Measurements from ENCODE around the gene POFUT1. TPM values are rescaled to one million over a fixed set of nuclear protein-coding genes. Genes with fewer than 3 reads are reported as not detected.

The POFUT1 gene
- total and polyA plus RNA-seq, 2 experiments from 2014 or later = 9.3 to 34.0 TPM

- ATAC-seq (no peak), DNase-seq (ENCODE audit: low spot score) (no peak)
- H3F3A ChIP-seq (replicated peaks; ENCODE audit: low read depth) = no peaks in the 10 kb centered on the region; the same call in 1 of the 2 replicates
- no peaks in the 10 kb centered on the region for H3K9me2 ChIP-seq (ENCODE audit: insufficient read depth)
- H3K27me3 ChIP-seq (ENCODE audit: insufficient read depth) = no peaks in the 10 kb centered on the region
- H3K9me3 Mint-ChIP-seq = no peaks in the 10 kb centered on the region
- H4K20me1 ChIP-seq (replicated peaks; ENCODE audit: insufficient read depth) = peaks cover 42% of the 10 kb centered on the region
- no peak overlapping the region for H2AFZ ChIP-seq
- no peak overlapping the region for H3K27ac ChIP-seq (ENCODE audit: low read depth)
- no peaks in the 10 kb centered on the region for H3K36me3 Mint-ChIP-seq (ENCODE audit: low read depth)
- H3K27me3 Mint-ChIP-seq (ENCODE audit: insufficient read depth, low read depth, poor library complexity) = no peaks in the 10 kb centered on the region
- H3K79me2 ChIP-seq (replicated peaks; ENCODE audit: insufficient read depth) = peaks cover 20% of the 10 kb centered on the region
- TF ChIP-seq ZNF331 (CRISPR knock-in tag; IDR thresholded peaks at IDR 0.05; ENCODE audit: low read depth) (no peak), NANOG (IDR thresholded peaks at IDR 0.05; ENCODE audit: borderline replicate concordance) (no peak), JUNB (IDR thresholded peaks at IDR 0.05; ENCODE audit: unreplicated experiment) (no peak), EZH2phosphoT487 (IDR thresholded peaks at IDR 0.05; ENCODE audit: unreplicated experiment) (no peak), POLR2AphosphoS5 (IDR thresholded peaks at IDR 0.05; ENCODE audit: low read depth) (no peak), EZH2 (IDR thresholded peaks at IDR 0.05; ENCODE audit: low read depth, unreplicated experiment) (no peak), CTCF (conservative IDR thresholded peaks at IDR 0.05; ENCODE audit: low read depth in 2 of 2) (no peak), CREB1 (CRISPR knock-in tag; IDR thresholded peaks at IDR 0.05; ENCODE audit: low read depth) (no peak), REST (IDR thresholded peaks at IDR 0.05; ENCODE audit: unreplicated experiment) (no peak), ZNF114 (CRISPR knock-in tag; IDR thresholded peaks at IDR 0.05) (no peak), STAT1 (IDR thresholded peaks at IDR 0.05; ENCODE audit: unreplicated experiment) (no peak)
- TF ChIP-seq, protein P1, sequence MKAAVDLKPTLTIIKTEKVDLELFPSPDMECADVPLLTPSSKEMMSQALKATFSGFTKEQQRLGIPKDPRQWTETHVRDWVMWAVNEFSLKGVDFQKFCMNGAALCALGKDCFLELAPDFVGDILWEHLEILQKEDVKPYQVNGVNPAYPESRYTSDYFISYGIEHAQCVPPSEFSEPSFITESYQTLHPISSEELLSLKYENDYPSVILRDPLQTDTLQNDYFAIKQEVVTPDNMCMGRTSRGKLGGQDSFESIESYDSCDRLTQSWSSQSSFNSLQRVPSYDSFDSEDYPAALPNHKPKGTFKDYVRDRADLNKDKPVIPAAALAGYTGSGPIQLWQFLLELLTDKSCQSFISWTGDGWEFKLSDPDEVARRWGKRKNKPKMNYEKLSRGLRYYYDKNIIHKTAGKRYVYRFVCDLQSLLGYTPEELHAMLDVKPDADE (IDR thresholded peaks at IDR 0.05) = no peak
- TF ChIP-seq, protein P2, sequence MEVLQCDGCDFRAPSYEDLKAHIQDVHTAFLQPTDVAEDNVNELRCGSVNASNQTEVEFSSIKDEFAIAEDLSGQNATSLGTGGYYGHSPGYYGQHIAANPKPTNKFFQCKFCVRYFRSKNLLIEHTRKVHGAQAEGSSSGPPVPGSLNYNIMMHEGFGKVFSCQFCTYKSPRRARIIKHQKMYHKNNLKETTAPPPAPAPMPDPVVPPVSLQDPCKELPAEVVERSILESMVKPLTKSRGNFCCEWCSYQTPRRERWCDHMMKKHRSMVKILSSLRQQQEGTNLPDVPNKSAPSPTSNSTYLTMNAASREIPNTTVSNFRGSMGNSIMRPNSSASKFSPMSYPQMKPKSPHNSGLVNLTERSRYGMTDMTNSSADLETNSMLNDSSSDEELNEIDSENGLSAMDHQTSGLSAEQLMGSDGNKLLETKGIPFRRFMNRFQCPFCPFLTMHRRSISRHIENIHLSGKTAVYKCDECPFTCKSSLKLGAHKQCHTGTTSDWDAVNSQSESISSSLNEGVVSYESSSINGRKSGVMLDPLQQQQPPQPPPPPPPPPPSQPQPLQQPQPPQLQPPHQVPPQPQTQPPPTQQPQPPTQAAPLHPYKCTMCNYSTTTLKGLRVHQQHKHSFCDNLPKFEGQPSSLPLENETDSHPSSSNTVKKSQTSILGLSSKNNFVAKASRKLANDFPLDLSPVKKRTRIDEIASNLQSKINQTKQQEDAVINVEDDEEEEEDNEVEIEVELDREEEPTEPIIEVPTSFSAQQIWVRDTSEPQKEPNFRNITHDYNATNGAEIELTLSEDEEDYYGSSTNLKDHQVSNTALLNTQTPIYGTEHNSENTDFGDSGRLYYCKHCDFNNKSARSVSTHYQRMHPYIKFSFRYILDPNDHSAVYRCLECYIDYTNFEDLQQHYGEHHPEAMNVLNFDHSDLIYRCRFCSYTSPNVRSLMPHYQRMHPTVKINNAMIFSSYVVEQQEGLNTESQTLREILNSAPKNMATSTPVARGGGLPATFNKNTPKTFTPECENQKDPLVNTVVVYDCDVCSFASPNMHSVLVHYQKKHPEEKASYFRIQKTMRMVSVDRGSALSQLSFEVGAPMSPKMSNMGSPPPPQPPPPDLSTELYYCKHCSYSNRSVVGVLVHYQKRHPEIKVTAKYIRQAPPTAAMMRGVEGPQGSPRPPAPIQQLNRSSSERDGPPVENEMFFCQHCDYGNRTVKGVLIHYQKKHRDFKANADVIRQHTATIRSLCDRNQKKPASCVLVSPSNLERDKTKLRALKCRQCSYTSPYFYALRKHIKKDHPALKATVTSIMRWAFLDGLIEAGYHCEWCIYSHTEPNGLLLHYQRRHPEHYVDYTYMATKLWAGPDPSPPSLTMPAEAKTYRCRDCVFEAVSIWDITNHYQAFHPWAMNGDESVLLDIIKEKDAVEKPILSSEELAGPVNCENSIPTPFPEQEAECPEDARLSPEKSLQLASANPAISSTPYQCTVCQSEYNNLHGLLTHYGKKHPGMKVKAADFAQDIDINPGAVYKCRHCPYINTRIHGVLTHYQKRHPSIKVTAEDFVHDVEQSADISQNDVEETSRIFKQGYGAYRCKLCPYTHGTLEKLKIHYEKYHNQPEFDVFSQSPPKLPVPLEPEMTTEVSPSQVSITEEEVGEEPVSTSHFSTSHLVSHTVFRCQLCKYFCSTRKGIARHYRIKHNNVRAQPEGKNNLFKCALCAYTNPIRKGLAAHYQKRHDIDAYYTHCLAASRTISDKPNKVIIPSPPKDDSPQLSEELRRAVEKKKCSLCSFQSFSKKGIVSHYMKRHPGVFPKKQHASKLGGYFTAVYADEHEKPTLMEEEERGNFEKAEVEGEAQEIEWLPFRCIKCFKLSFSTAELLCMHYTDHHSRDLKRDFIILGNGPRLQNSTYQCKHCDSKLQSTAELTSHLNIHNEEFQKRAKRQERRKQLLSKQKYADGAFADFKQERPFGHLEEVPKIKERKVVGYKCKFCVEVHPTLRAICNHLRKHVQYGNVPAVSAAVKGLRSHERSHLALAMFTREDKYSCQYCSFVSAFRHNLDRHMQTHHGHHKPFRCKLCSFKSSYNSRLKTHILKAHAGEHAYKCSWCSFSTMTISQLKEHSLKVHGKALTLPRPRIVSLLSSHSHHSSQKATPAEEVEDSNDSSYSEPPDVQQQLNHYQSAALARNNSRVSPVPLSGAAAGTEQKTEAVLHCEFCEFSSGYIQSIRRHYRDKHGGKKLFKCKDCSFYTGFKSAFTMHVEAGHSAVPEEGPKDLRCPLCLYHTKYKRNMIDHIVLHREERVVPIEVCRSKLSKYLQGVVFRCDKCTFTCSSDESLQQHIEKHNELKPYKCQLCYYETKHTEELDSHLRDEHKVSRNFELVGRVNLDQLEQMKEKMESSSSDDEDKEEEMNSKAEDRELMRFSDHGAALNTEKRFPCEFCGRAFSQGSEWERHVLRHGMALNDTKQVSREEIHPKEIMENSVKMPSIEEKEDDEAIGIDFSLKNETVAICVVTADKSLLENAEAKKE (CRISPR knock-in tag; IDR thresholded peaks at IDR 0.05) = no peak
- no peak overlapping the region for H3K27ac Mint-ChIP-seq
- no peak overlapping the region for H3K4me3 Mint-ChIP-seq
- H3K4me3 ChIP-seq = no peak overlapping the region
- H3K4me1 Mint-ChIP-seq = no peaks in the 10 kb centered on the region
- no peak overlapping the region for H3K4me2 ChIP-seq
- H3K4me1 ChIP-seq (ENCODE audit: insufficient read depth) = no peaks in the 10 kb centered on the region
- no peaks in the 10 kb centered on the region for H3K36me3 ChIP-seq (ENCODE audit: insufficient read depth)
Measured at GRCh38 chr20:32287231-32287638, 79.6 kb downstream of the POFUT1 start.

Measured in GM23338 (cell line).